Astrocyte of the cerebellum (primary cell): ENCODE measurements around the gene CDKL1.

Experiments used
- DNase-seq: peaks from one replicate; pipeline ENCODE4 v3.0.0-alpha.2; 2011; ENCODE audit warnings: low read depth
- H3K4me3 ChIP-seq: 2 replicates; pipeline ENCODE4 v1.5.1; 2011; ENCODE audit warnings: mild to moderate bottlenecking, low read depth, low read length, moderate library complexity
- in situ Hi-C: cut with HindIII; loops from 2 replicates; pipeline ENCODE4 v1.10.0; 2017; ENCODE audit warnings: low sequenced_read_pairs
- TF ChIP-seq, protein P1 (sequence below): IDR thresholded peaks from 2 replicates; pipeline ENCODE4 v1.5.1; 2012; ENCODE audit warnings: low read length, low read depth, moderate library complexity, mild to moderate bottlenecking; ENCODE audit errors: missing control alignments

The CDKL1 gene

DNA sequence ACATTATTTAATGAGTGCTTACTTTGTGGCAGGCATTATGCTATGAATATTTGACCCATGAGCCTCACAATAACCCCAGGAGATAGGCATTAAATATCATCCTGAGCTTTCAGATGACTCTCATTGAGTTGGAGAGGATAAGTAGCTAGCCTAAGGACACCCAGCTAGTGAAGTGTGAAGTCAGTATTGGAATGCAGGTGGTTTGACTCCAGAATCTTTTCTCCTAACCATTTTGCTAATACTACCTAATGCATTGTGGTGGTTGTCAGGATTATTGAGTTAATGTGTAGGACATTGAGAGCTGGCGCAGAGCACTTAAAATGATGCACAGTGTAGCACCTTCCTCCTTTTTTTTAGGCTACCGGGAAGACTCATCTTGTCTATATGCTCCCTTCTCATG lies 3.8 kb upstream of the CDKL1 start:
- no peak overlapping the region for H3K4me3 ChIP-seq
- TF ChIP-seq, protein P1, sequence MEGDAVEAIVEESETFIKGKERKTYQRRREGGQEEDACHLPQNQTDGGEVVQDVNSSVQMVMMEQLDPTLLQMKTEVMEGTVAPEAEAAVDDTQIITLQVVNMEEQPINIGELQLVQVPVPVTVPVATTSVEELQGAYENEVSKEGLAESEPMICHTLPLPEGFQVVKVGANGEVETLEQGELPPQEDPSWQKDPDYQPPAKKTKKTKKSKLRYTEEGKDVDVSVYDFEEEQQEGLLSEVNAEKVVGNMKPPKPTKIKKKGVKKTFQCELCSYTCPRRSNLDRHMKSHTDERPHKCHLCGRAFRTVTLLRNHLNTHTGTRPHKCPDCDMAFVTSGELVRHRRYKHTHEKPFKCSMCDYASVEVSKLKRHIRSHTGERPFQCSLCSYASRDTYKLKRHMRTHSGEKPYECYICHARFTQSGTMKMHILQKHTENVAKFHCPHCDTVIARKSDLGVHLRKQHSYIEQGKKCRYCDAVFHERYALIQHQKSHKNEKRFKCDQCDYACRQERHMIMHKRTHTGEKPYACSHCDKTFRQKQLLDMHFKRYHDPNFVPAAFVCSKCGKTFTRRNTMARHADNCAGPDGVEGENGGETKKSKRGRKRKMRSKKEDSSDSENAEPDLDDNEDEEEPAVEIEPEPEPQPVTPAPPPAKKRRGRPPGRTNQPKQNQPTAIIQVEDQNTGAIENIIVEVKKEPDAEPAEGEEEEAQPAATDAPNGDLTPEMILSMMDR, result no peak
- DNase-seq, result no peak
- in situ Hi-C loops, result no loop called here

DNA sequence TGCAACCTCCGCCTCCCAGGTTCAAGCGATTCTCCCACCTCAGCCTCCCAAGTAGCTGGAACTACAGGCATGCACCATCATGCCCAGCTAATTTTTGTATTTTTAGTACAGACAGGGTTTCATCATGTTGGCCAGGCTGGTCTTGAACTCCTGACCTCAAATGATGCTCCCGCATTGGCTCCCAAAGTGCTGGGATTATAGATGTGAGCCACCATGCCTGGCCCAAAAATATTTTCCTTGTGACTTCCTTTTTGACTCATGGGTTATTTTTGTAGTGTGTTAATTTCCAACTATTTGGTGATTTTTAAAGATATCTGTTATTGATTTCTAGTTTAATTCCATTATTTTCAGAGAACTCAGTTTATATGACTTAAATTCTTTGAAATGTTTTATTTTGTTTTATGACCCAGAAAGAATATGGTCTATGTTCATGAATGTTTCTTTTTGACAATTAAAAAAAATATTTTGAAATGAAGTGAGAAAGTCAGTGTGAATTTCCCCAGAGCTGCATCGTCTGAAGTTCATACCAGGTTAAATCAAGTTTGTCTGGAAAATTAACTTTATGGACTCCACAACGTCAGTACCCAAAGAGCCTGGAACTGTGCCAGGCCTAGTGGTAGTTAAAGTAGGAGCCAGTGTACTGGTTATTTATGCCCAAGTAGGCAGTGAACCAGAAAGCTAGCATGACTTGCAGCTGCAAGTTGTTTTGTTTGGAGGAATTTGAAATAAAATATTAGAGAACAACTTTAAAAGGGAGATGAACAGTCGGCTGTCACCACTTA lies 2.8 kb upstream of the CDKL1 start:
- H3K4me3 ChIP-seq, result no peak overlapping the region
- in situ Hi-C loops, result no loop called here
- TF ChIP-seq, protein P1, result peak; percentile 6
- no peak for DNase-seq

DNA sequence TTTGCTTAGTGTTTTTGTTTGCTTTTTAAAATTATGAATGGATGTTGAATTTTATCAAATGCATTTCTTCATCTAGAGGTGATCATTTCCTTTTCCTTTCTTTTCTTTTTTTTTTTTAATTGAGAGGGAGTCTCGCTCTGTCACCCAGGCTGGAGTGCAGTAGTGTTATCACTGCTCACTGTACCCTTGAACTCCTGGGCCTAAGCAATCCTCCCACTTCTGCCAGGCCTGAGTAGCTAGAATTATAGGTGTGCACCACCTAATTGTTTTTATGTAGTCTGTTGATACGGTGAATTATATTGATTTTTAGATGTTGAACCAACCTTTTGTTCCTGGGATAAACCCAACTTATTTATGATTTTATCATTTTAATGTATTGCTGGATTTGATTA lies 1.5 kb upstream of the CDKL1 start:
- H3K4me3 ChIP-seq, result no peak overlapping the region
- DNase-seq, result no peak
- in situ Hi-C loops, result no loop called here
- TF ChIP-seq, protein P1, result no peak

DNA sequence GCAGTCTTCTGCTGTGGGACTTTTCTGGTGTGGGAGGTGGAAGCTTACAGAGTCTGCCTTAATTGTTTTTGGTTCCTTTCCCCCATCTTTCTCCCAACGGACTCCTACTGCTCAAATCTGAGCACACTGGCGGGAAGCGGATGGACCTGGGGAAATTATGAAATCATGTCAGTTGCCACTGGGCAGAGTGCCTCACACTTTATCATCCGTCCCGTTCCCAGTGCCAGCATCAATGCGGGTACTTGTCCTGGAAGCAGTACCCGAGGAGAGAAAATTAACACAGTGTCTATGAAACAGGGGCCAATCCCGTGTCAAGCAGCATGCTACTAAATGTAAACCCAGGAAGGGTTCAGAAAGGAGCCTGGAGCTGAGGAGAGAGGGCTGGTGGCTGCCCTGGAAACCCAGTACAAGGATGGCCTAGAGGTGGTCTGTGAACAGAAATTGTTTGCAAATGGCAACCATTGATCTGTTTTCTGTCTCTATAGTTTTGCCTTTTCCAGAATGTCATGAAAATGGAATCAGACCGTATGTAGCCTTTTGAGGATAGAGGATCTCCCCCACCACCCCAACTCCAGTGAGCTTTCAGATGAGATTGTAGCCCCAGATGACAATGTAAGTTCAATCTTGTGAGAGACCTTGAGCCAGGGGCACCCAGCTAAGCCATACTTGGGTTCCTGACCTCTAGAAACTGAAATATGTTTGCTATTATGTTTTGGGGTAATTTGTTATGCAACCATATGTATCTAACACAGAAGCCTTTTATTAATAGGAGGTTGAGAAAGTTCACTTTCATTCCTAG lies 908 bp upstream of the CDKL1 start:
- peak overlapping the region; percentile 65 for H3K4me3 ChIP-seq
- in situ Hi-C loops, result no loop called here
- TF ChIP-seq, protein P1, result no peak
- no peak for DNase-seq

DNA sequence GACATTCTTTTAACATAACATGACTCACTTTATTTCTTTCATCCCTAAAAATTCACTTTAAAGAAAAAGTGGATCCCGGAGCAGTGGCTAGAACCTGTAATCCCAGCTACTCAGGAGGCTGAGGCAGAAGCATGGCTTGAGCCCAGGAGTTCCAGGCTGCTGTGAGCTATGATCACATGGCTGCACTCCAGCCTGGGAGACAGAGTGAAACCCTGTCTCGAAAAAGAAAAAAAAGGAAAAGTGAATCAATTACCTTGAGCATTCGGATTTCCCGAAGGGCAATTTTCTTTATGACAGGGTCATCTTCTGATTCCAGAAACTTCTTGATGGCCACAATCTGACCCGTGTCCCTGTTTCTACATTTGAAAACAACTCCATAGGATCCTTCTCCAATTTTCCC lies 1.2 kb downstream of the CDKL1 start:
- H3K4me3 ChIP-seq, result no peak overlapping the region
- no peak for DNase-seq
- TF ChIP-seq, protein P1, result no peak
- in situ Hi-C loops, result no loop called here

DNA sequence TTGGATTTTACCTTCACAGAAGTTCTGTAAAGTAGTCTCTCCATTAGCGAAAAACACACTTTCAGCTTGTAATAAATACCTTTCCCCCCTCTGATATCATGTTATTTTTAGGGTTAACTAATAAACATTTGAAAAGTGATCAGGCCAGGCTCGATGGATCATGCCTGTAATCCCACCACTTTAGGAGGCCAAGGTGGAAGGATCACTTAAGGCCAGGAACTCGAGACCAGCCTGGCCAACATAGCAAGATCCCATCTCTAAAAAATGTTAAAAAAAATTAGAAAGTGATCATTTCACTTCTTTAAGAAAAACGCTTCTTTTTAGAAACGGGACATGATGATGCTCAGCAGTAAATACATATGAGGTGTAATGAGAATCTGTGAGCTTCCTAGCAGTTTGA lies 2.0 kb downstream of the CDKL1 start:
- H3K4me3 ChIP-seq, result no peak overlapping the region
- no peak for DNase-seq
- in situ Hi-C loops, result no loop called here
- TF ChIP-seq, protein P1, result no peak
